IMR-90 (cell line): ENCODE measurements around the gene KDM2B.

ENCODE experiments used
- BHLHE40 ChIP-seq: fragments of 150-350 bp; IDR thresholded peaks from 2 replicates; pipeline ENCODE4 v1.6.1; 2016; ENCODE audit warnings: mild to moderate bottlenecking, low read depth, low read length
- CEBPB ChIP-seq: IDR thresholded peaks from 2 replicates; pipeline ENCODE4 v1.6.1; 2012; ENCODE audit warnings: low read depth, low read length, improper control_type of control experiment
- CTCF ChIP-seq: conservative IDR thresholded peaks from 2 replicates; pipeline ENCODE4 v1.5.1; 2012; ENCODE audit warnings: mild to moderate bottlenecking, low read depth, low read length, improper control_type of control experiment
- MAFK ChIP-seq: IDR thresholded peaks from 2 replicates; pipeline ENCODE4 v1.6.1; 2012; ENCODE audit warnings: low read depth, low read length, improper control_type of control experiment
- MAZ ChIP-seq: IDR thresholded peaks from 2 replicates; pipeline ENCODE4 v1.6.1; 2012; ENCODE audit warnings: low read depth, mild to moderate bottlenecking, low read length, improper control_type of control experiment, moderate library complexity, borderline replicate concordance
- NFE2L2 ChIP-seq: fragments of 150-350 bp; IDR thresholded peaks from 2 replicates; pipeline ENCODE4 v1.6.1; 2016; ENCODE audit warnings: low read depth, mild to moderate bottlenecking, low read length
- POLR2A ChIP-seq: IDR thresholded peaks from 2 replicates; pipeline ENCODE4 v1.6.1; 2012; ENCODE audit warnings: mild to moderate bottlenecking, low read depth, low read length
- RFX5 ChIP-seq: IDR thresholded peaks from 2 replicates; pipeline ENCODE4 v1.8.0; 2012; ENCODE audit warnings: low read depth, mild to moderate bottlenecking, low read length, moderate library complexity
- SMC3 ChIP-seq: fragments of 150-350 bp; IDR thresholded peaks from 2 replicates; pipeline ENCODE4 v1.6.1; 2016; ENCODE audit warnings: low read depth, mild to moderate bottlenecking, antibody characterized with exemption, low read length, moderate library complexity

GRCh38 chr12:121508533-121508932 is 72.3 kb downstream of the KDM2B start:
- TF ChIP-seq BHLHE40 (no peak), CEBPB (no peak), CTCF (no peak), SMC3 (no peak), POLR2A (no peak), MAFK (no peak), NFE2L2 (no peak), MAZ (no peak), RFX5 (no peak)
